ENCODE measurements around the gene TNFRSF6B. TPM values are rescaled to one million over a fixed set of nuclear protein-coding genes. Genes with fewer than 3 reads are reported as not detected.
A peak's percentile ranks its signal among the peaks of the same experiment; 100 is the strongest.
"Not testable (repeated sequence)": the region's sequence is repeated elsewhere in the genome, so short reads cannot be mapped to it uniquely, and the experiment has no call there.

Gene TNFRSF6B, protein sequence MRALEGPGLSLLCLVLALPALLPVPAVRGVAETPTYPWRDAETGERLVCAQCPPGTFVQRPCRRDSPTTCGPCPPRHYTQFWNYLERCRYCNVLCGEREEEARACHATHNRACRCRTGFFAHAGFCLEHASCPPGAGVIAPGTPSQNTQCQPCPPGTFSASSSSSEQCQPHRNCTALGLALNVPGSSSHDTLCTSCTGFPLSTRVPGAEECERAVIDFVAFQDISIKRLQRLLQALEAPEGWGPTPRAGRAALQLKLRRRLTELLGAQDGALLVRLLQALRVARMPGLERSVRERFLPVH
- total RNA-seq: 0.79 to 0.99 TPM in 2 of 3 replicates, not detected in the other
- long read RNA-seq, partial matches to known transcripts: 0 of 1 reads
- long read RNA-seq, other reads (novel, unspliced or antisense): 0 of 1 reads

DNA sequence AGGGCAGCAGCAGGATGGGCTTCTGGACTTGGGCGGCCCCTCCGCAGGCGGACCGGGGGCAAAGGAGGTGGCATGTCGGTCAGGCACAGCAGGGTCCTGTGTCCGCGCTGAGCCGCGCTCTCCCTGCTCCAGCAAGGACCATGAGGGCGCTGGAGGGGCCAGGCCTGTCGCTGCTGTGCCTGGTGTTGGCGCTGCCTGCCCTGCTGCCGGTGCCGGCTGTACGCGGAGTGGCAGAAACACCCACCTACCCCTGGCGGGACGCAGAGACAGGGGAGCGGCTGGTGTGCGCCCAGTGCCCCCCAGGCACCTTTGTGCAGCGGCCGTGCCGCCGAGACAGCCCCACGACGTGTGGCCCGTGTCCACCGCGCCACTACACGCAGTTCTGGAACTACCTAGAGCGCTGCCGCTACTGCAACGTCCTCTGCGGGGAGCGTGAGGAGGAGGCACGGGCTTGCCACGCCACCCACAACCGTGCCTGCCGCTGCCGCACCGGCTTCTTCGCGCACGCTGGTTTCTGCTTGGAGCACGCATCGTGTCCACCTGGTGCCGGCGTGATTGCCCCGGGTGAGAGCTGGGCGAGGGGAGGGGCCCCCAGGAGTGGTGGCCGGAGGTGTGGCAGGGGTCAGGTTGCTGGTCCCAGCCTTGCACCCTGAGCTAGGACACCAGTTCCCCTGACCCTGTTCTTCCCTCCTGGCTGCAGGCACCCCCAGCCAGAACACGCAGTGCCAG lies at the start of gene TNFRSF6B:
TSS of gene TNFRSF6B (plus strand) at position 25 of the 729 bp plus-strand sequence. CDS start at position 141, 116 bp downstream.
- H3K4me3 Mint-ChIP-seq (ENCODE audit: unreplicated experiment): no peak within 1 kb of the TSS

DNA sequence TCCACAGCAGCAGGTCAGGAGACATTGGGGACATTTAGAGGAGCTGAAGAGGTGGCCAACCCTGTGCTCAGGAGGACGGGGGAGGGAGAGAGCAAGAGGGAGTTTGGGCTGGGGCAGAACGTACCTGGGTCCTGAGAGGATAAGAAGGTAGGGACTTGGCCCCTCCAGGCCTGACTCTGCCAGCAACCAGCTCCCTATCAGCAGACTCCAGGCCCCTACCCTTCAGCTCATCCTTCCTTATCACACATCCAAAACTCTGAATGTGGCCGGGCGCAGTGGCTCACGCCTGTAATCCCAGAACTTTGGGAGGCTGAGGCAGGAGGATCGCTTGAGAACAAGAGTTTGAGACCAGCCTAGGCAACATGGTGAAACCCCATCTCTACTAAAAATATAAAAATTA lies 48.3 kb upstream of the TNFRSF6B start:
- no peak overlapping the region for H3K27ac Mint-ChIP-seq (ENCODE audit: unreplicated experiment)
- no peaks in the 10 kb centered on the region for H3K36me3 Mint-ChIP-seq (ENCODE audit: low read depth)
- TF ChIP-seq, protein P1, sequence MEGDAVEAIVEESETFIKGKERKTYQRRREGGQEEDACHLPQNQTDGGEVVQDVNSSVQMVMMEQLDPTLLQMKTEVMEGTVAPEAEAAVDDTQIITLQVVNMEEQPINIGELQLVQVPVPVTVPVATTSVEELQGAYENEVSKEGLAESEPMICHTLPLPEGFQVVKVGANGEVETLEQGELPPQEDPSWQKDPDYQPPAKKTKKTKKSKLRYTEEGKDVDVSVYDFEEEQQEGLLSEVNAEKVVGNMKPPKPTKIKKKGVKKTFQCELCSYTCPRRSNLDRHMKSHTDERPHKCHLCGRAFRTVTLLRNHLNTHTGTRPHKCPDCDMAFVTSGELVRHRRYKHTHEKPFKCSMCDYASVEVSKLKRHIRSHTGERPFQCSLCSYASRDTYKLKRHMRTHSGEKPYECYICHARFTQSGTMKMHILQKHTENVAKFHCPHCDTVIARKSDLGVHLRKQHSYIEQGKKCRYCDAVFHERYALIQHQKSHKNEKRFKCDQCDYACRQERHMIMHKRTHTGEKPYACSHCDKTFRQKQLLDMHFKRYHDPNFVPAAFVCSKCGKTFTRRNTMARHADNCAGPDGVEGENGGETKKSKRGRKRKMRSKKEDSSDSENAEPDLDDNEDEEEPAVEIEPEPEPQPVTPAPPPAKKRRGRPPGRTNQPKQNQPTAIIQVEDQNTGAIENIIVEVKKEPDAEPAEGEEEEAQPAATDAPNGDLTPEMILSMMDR (IDR thresholded peaks at IDR 0.05): no peak
- no peak overlapping the region for H3K4me3 Mint-ChIP-seq (ENCODE audit: unreplicated experiment)
- peaks cover 4% of the 10 kb centered on the region for H3K4me1 Mint-ChIP-seq (ENCODE audit: low read depth)
- no peaks in the 10 kb centered on the region for H3K27me3 Mint-ChIP-seq (ENCODE audit: low read depth)
- no peak for DNase-seq (ENCODE audit: low spot score)
- H3K9me3 Mint-ChIP-seq (ENCODE audit: low read depth): no peaks in the 10 kb centered on the region

More for the DNA sequence above, at the start of gene TNFRSF6B:
- TF ChIP-seq, protein P1 (IDR thresholded peaks at IDR 0.05): no peak
- Mint-ChIP-seq H3K36me3 (ENCODE audit: low read depth) (peaks cover 2% of the 10 kb centered on the region), H3K9me3 (ENCODE audit: low read depth) (no peaks in the 10 kb centered on the region), H3K27ac (ENCODE audit: unreplicated experiment) (no peak within 1 kb of the TSS), H3K4me1 (ENCODE audit: low read depth) (peaks cover 31% of the 10 kb centered on the region), H3K27me3 (ENCODE audit: low read depth) (no peaks in the 10 kb centered on the region)
- DNase-seq (ENCODE audit: low spot score): no peak

DNA sequence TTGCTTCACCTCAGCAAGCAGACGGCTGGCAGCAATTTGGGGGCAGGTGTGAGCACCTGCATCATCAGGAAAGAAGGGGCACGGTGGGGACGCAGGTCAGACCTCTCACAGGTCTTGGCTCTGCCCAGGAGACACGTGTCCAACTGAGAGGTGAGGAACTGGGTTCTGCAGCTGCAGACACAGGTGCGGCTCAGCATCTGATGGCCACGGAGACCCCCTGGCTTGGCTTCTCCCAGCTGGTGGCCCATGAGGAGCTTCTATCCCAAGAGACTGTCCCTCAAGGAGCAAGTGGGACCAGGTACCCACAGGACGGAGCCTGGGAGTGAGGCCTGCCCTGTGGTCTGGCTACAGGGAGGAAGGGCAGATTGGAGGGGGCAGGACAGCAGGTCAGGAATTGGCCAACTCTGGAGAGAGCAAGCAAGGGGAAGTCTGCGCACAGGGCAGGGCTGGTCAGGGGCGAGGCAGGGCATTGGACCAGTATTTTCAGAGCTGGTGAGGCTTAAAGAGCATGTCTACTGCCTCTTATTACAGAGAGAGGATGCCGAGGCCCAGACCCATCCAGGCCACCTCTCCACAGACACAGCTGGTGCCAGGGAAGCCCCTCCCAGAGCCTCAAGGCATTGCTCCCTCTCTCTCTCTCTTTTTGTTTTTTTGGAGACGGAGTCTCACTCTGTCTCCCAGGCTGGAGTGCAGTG lies 47.4 kb upstream of the TNFRSF6B start:
- Mint-ChIP-seq H3K4me3 (ENCODE audit: unreplicated experiment) (no peak overlapping the region), H3K9me3 (ENCODE audit: low read depth) (no peaks in the 10 kb centered on the region), H3K27me3 (ENCODE audit: low read depth) (no peaks in the 10 kb centered on the region), H3K27ac (ENCODE audit: unreplicated experiment) (no peak overlapping the region), H3K4me1 (ENCODE audit: low read depth) (peaks cover 4% of the 10 kb centered on the region), H3K36me3 (ENCODE audit: low read depth) (no peaks in the 10 kb centered on the region)
- no peak for DNase-seq (ENCODE audit: low spot score)
- TF ChIP-seq, protein P1 (IDR thresholded peaks at IDR 0.05): no peak

DNA sequence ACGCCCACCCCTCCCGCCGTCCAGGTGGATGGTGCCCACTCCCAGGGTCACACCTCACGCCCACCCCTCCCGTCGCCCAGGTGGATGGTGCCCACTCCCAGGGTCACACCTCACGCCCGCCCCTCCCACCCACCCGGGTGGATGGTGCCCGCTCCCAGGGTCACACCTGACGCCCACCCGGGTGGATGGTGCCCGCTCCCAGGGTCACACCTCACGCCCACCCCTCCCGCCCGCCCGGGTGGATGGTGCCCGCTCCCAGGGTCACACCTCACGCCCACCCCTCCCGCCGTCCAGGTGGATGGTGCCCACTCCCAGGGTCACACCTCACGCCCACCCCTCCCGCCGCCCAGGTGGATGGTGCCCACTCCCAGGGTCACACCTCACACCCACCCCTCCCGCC lies 46.0 kb upstream of the TNFRSF6B start:
- not testable (repeated sequence) for H3K9me3 Mint-ChIP-seq (ENCODE audit: low read depth); H3K27ac Mint-ChIP-seq (ENCODE audit: unreplicated experiment); DNase-seq (ENCODE audit: low spot score); H3K27me3 Mint-ChIP-seq (ENCODE audit: low read depth); H3K36me3 Mint-ChIP-seq (ENCODE audit: low read depth); H3K4me3 Mint-ChIP-seq (ENCODE audit: unreplicated experiment); H3K4me1 Mint-ChIP-seq (ENCODE audit: low read depth)

DNA sequence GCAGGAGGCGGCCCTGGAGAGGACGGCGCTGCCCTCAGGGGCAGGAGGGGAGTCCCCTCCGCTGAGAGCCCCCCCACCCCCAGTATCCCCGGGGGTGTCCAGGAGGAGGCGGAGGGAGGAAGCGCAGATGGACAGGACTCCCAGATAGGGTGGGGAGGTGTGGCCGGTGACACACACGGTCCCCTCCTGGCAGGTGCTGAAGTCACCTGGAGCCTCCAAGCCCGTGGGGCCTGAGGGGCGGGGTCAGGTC lies 44.6 kb upstream of the TNFRSF6B start:
- Mint-ChIP-seq H3K9me3 (ENCODE audit: low read depth) (no peaks in the 10 kb centered on the region), H3K27me3 (ENCODE audit: low read depth) (no peaks in the 10 kb centered on the region), H3K36me3 (ENCODE audit: low read depth) (no peaks in the 10 kb centered on the region), H3K4me1 (ENCODE audit: low read depth) (peaks cover 4% of the 10 kb centered on the region), H3K4me3 (ENCODE audit: unreplicated experiment) (peak overlapping the region; percentile 65), H3K27ac (ENCODE audit: unreplicated experiment) (no peak overlapping the region)
- TF ChIP-seq, protein P1 (IDR thresholded peaks at IDR 0.05): no peak
- no peak for DNase-seq (ENCODE audit: low spot score)

Measured in chondrocyte (in vitro differentiated cells).